ENCODE results near the gene DGKH. TPM values are rescaled to one million over a fixed set of nuclear protein-coding genes. Genes with fewer than 3 reads are reported as not detected.

Gene DGKH
- total and polyA plus RNA-seq, 9 of the 15 experiments (the other 6 are each of a cell fraction or from before 2014, with no cell fraction given), result 0.38 to 4.4 (median 3.1) TPM

- Histone ChIP-seq H3K27ac (ENCODE audit: extremely low read depth, low read depth, low read length) (peak overlapping the region; percentile 73), H3K4me3 (peak overlapping the region; percentile 77), H3K4me1 (replicated peaks in 1 of 2; ENCODE audit: control insufficient read depth in 2 of 2, insufficient read depth in 2 of 2, low read length in 2 of 2) (peaks cover 3 to 20% of the 10 kb centered on the region in 2 experiments; a peak in 3 of 5 replicates), H3K9me3 (replicated peaks; ENCODE audit: control insufficient read depth, insufficient read depth, low read depth, low read length) (no peaks in the 10 kb centered on the region), H4K20me1 (replicated peaks; ENCODE audit: control insufficient read depth, insufficient read depth, low read length) (no peaks in the 10 kb centered on the region), H3K9ac (ENCODE audit: insufficient read depth in 1 of 2, low read depth in 2 of 2, low read length in 2 of 2) (peak overlapping the region; percentile 75 to 96), H3K36me3 (ENCODE audit: control insufficient read depth, insufficient read depth, low read length) (no peaks in the 10 kb centered on the region), H3K27me3 (ENCODE audit: control insufficient read depth in 2 of 2, insufficient read depth in 2 of 2, low read length in 2 of 2) (no peaks in the 10 kb centered on the region), H3K9me1 (ENCODE audit: control insufficient read depth, insufficient read depth, low read length) (no peaks in the 10 kb centered on the region), H3K79me2 (ENCODE audit: control insufficient read depth, insufficient read depth, low read length) (peaks cover 19% of the 10 kb centered on the region; the same call in 2 of the 3 replicates), H3K4me2 (ENCODE audit: insufficient read depth, low read length) (peak overlapping the region; percentile 95), H2AFZ (ENCODE audit: low read depth, low read length) (peak overlapping the region; percentile 94)
- DNase-seq (ENCODE audit: extremely low read depth in 1 of 4, low spot score in 3 of 4), result peak; percentile 73 to 88 (median 85)
- ChIA-PET POLR2A (interaction anchor here (1.0 kb wide), 1 partner anchor 97 kb away, joined by 5 read pairs; no protein-coding TSS in a partner anchor), CTCF (ENCODE audit: low intra/inter-chr PET ratio) (no interaction called here)
- intact Hi-C loops (cut with micrococcal nuclease) (loop anchor here (10.0 kb wide), 3 partner anchors 134 to 226 kb away; partner anchors contain the start of gene AKAP11), in situ Hi-C loops (cut with MboI) (no loop called here)
- peak; percentile 80 for ATAC-seq
- BruUV-seq (replicated peaks), result no TSS peak
- no peak for FAIRE-seq
- 0% methylated on average over 8 of the region's 91 CpGs for WGBS (ENCODE audit: insufficient coverage, low coverage, missing lambda C conversion rate)
- TF ChIP-seq UBTF (IDR thresholded peaks at IDR 0.05; ENCODE audit: borderline replicate concordance in 1 of 2, low read depth in 2 of 2, low read length in 2 of 2), result peak in 1 of 2 experiments; percentile 62; a peak in 1 of 4 replicates
- TF ChIP-seq PKNOX1 (IDR thresholded peaks at IDR 0.05), result no peak
- TF ChIP-seq ZFX (CRISPR knock-in tag; IDR thresholded peaks at IDR 0.05), result peak; percentile 29; the same call in 1 of the 2 replicates
- peak; percentile 70 for TF ChIP-seq EGR1 (conservative IDR thresholded peaks at IDR 0.05)
- no peak for TF ChIP-seq CBX3 (IDR thresholded peaks at IDR 0.05; ENCODE audit: borderline replicate concordance in 1 of 2, low read length in 2 of 2)
- TF ChIP-seq RCOR1 (IDR thresholded peaks at IDR 0.05; ENCODE audit: borderline replicate concordance in 1 of 2, low read depth in 2 of 2, low read length in 2 of 2), result peak in 1 of 2 experiments; percentile 40; a peak in 2 of 4 replicates
- TF ChIP-seq VEZF1 (CRISPR knock-in tag; IDR thresholded peaks at IDR 0.05), result peak; percentile 89
- TF ChIP-seq TBP (optimal IDR thresholded peaks at IDR 0.05; ENCODE audit: low read depth, low read length), result no peak
- TF ChIP-seq MBD2 (IDR thresholded peaks at IDR 0.05; ENCODE audit: borderline replicate concordance, low read depth), result no peak
- no peak for TF ChIP-seq JUN (IDR thresholded peaks at IDR 0.05; ENCODE audit: borderline replicate concordance, low read depth, low read length)
- no peak for TF ChIP-seq JUN (CRISPR knock-in tag; IDR thresholded peaks at IDR 0.05; ENCODE audit: borderline replicate concordance)
- TF ChIP-seq SRSF3 (IDR thresholded peaks at IDR 0.05; ENCODE audit: insufficient read depth, low read length), result no peak
Observed at GRCh38 chr13:42048684-42049453, 421 bp downstream of the DGKH start.

Measured in K562 (cell line).